HepG2 (cell line): ENCODE results near the gene HAPLN2. TPM values are rescaled to one million over a fixed set of nuclear protein-coding genes. Genes with fewer than 3 reads are reported as not detected.

ENCODE experiments used
- ATF1 ChIP-seq: IDR thresholded peaks from 2 replicates; pipeline ENCODE4 v1.6.1; 2016; ENCODE audit warnings: mild to moderate bottlenecking, control low read depth
- HNRNPL ChIP-seq: fragments of 200-400 bp; formaldehyde crosslinking; IDR thresholded peaks from 2 replicates; pipeline ENCODE4 v1.6.1; 2017; ENCODE audit warnings: mild to moderate bottlenecking, low read depth, low read length
- HOXD1 ChIP-seq: sonication (generic); formaldehyde crosslinking; IDR thresholded peaks from 2 replicates; pipeline ENCODE4 v1.5.0; 2020; ENCODE audit warnings: missing genetic modification reagents
- POLR2AphosphoS5 ChIP-seq: IDR thresholded peaks from 2 replicates; pipeline ENCODE4 v1.6.1; 2012; ENCODE audit warnings: low read depth, low read length
- PRPF4 ChIP-seq: fragments of 200-400 bp; formaldehyde crosslinking; IDR thresholded peaks from 2 replicates; pipeline ENCODE4 v1.6.1; 2016; ENCODE audit warnings: low read length, low read depth; ENCODE audit not compliant: poor library complexity, severe bottlenecking
- SNAPC2 ChIP-seq: sonication (generic); formaldehyde crosslinking; IDR thresholded peaks from 2 replicates; pipeline ENCODE4 v1.8.1; 2022; ENCODE audit warnings: mild to moderate bottlenecking, missing genetic modification reagents
- TBX2 ChIP-seq: sonication (generic); formaldehyde crosslinking; IDR thresholded peaks from 2 replicates; pipeline ENCODE4 v1.5.0; 2020; ENCODE audit warnings: missing genetic modification reagents, mild to moderate bottlenecking, borderline replicate concordance
- ZBTB38 ChIP-seq: sonication (generic); formaldehyde crosslinking; IDR thresholded peaks from 2 replicates; pipeline ENCODE4 v1.5.1; 2020; ENCODE audit warnings: mild to moderate bottlenecking, missing genetic modification reagents
- polyA plus RNA-seq, 8 experiments: library from polyadenylated mRNA; depleted of rRNA in 3 of 8; stranded (reverse) in 7 of 8; unstranded in 1 of 8; fragments of >200 nt; fragmentation: Illumina TruSeq in 4 of 8; extraction: Trizol in 4 of 8; gene quantifications; 2 replicates each; pipeline versions ENCODE4 v1.2.1 to v1.2.3, GENCODE V29; 2011 to 2016; ENCODE audit warnings: low read depth in 4 of 8, missing spikeins in 1 of 8, mixed read lengths in 1 of 8; ENCODE audit not compliant: insufficient read depth in 1 of 8
- total RNA-seq, 5 experiments: library from RNA; depleted of rRNA; stranded (reverse); fragments of >200 nt; fragmentation: Illumina TruSeq; extraction: Trizol; gene quantifications; 2 replicates each; pipeline ENCODE4 v1.2.3, GENCODE V29; 2016; ENCODE audit warnings: low read depth in 1 of 5
- TF ChIP-seq, protein P1 (sequence below): sonication (generic); formaldehyde crosslinking; IDR thresholded peaks from 2 replicates; pipeline ENCODE4 v1.4.0; 2020; ENCODE audit warnings: mild to moderate bottlenecking, missing genetic modification reagents
- TF ChIP-seq, protein P2 (sequence below): sonication (generic); formaldehyde crosslinking; IDR thresholded peaks from 2 replicates; pipeline ENCODE4 v1.5.0; 2020; ENCODE audit warnings: mild to moderate bottlenecking, missing genetic modification reagents
- TF ChIP-seq, protein P3 (sequence below): sonication (generic); formaldehyde crosslinking; IDR thresholded peaks from 2 replicates; pipeline ENCODE4 v1.4.0; 2020; ENCODE audit warnings: missing genetic modification reagents, borderline replicate concordance
- TF ChIP-seq, protein P4 (sequence below): sonication (generic); formaldehyde crosslinking; IDR thresholded peaks from 2 replicates; pipeline ENCODE4 v1.4.0; 2020; ENCODE audit warnings: missing genetic modification reagents

Gene HAPLN2
- total and polyA plus RNA-seq, 2 of the 13 experiments (the other 11 are each of a cell fraction or from before 2014, with no cell fraction given) = not detected

DNA sequence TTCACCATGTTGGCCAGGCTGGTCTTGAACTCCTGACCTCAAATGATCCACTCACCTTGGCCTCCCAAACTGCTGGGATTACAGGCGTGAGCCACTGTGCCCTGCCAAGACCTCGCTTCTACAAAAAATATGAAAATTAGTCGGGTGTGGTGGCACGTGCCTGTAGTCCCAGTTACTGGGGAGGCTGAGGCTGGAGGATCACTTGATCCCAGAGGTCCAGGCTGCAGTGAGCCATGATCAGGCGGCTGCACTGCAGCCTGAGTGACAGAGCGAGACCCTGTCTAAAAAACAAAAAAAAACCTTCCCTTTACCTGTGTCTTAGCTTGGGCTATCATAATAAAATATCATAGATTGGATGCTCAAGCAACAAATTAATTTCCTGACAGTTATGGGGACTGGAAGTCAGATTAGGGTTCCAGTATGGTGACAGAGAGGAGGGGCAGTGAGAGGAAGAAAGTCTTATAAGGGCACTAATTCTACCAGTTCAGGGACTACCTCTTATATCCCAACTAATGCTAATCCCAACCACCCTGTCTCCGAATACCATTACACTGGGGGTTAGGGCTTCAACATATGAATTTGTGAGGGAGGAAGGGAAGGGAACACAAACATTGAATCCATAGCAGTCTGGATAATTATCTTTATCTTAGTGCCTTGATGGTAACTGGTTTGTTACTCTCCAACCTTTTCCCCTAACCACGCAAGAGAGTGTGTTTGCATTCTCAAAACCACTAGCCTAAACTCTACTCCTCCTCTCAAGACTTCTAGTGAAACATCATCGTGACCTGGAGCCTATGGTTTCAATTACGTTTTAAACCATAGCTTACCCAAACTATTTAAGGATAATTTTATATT lies 28.7 kb upstream of the HAPLN2 start (continued):
- TF ChIP-seq, protein P1, sequence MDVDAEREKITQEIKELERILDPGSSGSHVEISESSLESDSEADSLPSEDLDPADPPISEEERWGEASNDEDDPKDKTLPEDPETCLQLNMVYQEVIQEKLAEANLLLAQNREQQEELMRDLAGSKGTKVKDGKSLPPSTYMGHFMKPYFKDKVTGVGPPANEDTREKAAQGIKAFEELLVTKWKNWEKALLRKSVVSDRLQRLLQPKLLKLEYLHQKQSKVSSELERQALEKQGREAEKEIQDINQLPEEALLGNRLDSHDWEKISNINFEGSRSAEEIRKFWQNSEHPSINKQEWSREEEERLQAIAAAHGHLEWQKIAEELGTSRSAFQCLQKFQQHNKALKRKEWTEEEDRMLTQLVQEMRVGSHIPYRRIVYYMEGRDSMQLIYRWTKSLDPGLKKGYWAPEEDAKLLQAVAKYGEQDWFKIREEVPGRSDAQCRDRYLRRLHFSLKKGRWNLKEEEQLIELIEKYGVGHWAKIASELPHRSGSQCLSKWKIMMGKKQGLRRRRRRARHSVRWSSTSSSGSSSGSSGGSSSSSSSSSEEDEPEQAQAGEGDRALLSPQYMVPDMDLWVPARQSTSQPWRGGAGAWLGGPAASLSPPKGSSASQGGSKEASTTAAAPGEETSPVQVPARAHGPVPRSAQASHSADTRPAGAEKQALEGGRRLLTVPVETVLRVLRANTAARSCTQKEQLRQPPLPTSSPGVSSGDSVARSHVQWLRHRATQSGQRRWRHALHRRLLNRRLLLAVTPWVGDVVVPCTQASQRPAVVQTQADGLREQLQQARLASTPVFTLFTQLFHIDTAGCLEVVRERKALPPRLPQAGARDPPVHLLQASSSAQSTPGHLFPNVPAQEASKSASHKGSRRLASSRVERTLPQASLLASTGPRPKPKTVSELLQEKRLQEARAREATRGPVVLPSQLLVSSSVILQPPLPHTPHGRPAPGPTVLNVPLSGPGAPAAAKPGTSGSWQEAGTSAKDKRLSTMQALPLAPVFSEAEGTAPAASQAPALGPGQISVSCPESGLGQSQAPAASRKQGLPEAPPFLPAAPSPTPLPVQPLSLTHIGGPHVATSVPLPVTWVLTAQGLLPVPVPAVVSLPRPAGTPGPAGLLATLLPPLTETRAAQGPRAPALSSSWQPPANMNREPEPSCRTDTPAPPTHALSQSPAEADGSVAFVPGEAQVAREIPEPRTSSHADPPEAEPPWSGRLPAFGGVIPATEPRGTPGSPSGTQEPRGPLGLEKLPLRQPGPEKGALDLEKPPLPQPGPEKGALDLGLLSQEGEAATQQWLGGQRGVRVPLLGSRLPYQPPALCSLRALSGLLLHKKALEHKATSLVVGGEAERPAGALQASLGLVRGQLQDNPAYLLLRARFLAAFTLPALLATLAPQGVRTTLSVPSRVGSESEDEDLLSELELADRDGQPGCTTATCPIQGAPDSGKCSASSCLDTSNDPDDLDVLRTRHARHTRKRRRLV (CRISPR knock-in tag) = peak; percentile 93
- peak; percentile 78 for TF ChIP-seq SNAPC2 (CRISPR knock-in tag)
- peak; percentile 22; the same call in 1 of the 2 replicates for TF ChIP-seq POLR2AphosphoS5
- TF ChIP-seq HNRNPL = no peak
- TF ChIP-seq HOXD1 (CRISPR knock-in tag) = no peak
- 0 out of 2 replicates have a peak, but pooled peaks have one; percentile 23 for TF ChIP-seq TBX2 (CRISPR knock-in tag)
- no peak for TF ChIP-seq ZBTB38 (CRISPR knock-in tag)
- TF ChIP-seq, protein P2, sequence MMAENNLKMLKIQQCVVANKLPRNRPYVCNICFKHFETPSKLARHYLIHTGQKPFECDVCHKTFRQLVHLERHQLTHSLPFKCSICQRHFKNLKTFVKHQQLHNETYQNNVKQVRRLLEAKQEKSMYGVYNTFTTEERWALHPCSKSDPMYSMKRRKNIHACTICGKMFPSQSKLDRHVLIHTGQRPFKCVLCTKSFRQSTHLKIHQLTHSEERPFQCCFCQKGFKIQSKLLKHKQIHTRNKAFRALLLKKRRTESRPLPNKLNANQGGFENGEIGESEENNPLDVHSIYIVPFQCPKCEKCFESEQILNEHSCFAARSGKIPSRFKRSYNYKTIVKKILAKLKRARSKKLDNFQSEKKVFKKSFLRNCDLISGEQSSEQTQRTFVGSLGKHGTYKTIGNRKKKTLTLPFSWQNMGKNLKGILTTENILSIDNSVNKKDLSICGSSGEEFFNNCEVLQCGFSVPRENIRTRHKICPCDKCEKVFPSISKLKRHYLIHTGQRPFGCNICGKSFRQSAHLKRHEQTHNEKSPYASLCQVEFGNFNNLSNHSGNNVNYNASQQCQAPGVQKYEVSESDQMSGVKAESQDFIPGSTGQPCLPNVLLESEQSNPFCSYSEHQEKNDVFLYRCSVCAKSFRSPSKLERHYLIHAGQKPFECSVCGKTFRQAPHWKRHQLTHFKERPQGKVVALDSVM = peak; percentile 91
- TF ChIP-seq ATF1 (CRISPR knock-in tag) = 0 out of 2 replicates have a peak, but pooled peaks have one; percentile 36
- TF ChIP-seq, protein P3, sequence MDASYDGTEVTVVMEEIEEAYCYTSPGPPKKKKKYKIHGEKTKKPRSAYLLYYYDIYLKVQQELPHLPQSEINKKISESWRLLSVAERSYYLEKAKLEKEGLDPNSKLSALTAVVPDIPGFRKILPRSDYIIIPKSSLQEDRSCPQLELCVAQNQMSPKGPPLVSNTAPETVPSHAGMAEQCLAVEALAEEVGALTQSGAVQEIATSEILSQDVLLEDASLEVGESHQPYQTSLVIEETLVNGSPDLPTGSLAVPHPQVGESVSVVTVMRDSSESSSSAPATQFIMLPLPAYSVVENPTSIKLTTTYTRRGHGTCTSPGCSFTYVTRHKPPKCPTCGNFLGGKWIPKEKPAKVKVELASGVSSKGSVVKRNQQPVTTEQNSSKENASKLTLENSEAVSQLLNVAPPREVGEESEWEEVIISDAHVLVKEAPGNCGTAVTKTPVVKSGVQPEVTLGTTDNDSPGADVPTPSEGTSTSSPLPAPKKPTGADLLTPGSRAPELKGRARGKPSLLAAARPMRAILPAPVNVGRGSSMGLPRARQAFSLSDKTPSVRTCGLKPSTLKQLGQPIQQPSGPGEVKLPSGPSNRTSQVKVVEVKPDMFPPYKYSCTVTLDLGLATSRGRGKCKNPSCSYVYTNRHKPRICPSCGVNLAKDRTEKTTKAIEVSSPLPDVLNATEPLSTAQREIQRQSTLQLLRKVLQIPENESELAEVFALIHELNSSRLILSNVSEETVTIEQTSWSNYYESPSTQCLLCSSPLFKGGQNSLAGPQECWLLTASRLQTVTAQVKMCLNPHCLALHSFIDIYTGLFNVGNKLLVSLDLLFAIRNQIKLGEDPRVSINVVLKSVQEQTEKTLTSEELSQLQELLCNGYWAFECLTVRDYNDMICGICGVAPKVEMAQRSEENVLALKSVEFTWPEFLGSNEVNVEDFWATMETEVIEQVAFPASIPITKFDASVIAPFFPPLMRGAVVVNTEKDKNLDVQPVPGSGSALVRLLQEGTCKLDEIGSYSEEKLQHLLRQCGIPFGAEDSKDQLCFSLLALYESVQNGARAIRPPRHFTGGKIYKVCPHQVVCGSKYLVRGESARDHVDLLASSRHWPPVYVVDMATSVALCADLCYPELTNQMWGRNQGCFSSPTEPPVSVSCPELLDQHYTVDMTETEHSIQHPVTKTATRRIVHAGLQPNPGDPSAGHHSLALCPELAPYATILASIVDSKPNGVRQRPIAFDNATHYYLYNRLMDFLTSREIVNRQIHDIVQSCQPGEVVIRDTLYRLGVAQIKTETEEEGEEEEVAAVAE (CRISPR knock-in tag) = no peak
- TF ChIP-seq, protein P4, sequence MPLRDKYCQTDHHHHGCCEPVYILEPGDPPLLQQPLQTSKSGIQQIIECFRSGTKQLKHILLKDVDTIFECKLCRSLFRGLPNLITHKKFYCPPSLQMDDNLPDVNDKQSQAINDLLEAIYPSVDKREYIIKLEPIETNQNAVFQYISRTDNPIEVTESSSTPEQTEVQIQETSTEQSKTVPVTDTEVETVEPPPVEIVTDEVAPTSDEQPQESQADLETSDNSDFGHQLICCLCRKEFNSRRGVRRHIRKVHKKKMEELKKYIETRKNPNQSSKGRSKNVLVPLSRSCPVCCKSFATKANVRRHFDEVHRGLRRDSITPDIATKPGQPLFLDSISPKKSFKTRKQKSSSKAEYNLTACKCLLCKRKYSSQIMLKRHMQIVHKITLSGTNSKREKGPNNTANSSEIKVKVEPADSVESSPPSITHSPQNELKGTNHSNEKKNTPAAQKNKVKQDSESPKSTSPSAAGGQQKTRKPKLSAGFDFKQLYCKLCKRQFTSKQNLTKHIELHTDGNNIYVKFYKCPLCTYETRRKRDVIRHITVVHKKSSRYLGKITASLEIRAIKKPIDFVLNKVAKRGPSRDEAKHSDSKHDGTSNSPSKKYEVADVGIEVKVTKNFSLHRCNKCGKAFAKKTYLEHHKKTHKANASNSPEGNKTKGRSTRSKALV (CRISPR knock-in tag) = no peak
- TF ChIP-seq PRPF4 = no peak
